ENCODE results near the gene NAGLU.

- TF ChIP-seq CTCF (IDR thresholded peaks at IDR 0.05; ENCODE audit: low read depth, low read length, poor library complexity, severe bottlenecking) (no peak), EZH2phosphoT487 (IDR thresholded peaks at IDR 0.05; ENCODE audit: borderline replicate concordance, low read length) (no peak)
Measured at GRCh38 chr17:42553866-42554249, 17.8 kb downstream of the NAGLU start.

All from DOHH2 (cell line).